ENCODE data around the gene SRPK2.
"Not testable (repeated sequence)": the region's sequence is repeated elsewhere in the genome, so short reads cannot be mapped to it uniquely, and the experiment has no call there.

SRPK2 gene

DNA sequence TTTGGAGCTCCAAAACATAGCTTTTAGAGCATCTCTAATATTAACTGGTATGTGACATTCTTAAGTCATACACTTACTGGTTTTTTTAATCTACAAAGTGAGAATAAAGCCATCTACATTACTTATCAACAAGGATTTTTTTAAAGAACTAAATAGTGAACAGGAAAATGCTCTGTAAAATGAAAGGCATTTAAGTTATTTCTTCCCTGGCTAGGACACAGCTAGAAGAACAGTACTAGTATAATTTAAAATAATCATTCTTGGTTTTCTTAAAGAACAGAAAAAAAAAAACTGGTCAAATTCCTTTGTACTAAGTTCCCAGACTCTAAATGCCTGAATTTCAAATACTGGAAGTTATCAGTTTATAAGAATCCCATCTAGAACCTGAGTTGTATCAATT is 139.5 kb downstream of the SRPK2 start:
- Histone ChIP-seq H3K4me3 (ENCODE audit: low read length) (no peak overlapping the region), H3K4me1 (ENCODE audit: control insufficient read depth, low read depth, low read length) (peaks cover 45% of the 10 kb centered on the region), H3K27me3 (ENCODE audit: control insufficient read depth, insufficient read depth, low read length) (no peaks in the 10 kb centered on the region)

DNA sequence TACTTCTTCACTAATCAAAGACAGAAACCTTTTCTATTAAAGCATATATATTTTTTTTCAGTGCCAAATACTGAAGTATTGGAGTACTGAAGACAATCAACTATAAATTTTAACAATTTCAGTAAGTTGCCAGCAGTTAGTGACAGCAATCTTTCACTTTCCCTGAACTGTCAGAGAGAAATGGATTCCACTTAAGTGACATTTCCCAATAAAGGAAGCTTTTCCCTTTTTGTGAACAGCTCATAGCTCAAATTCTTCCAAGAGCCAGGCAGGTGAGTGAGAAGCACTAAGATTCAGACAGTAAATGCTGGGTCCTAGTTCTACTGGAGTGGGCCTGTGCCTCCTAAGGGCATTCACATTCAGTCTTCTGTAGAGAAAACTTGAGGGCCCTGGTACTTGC is 142.0 kb downstream of the SRPK2 start:
- Histone ChIP-seq H3K4me1 (ENCODE audit: control insufficient read depth, low read depth, low read length) (peaks cover 26% of the 10 kb centered on the region), H3K9me3 (ENCODE audit: control insufficient read depth, low read depth, low read length) (no peaks in the 10 kb centered on the region), H3K36me3 (ENCODE audit: control insufficient read depth, low read depth, low read length) (no peaks in the 10 kb centered on the region), H3K27me3 (ENCODE audit: control insufficient read depth, insufficient read depth, low read length) (no peaks in the 10 kb centered on the region), H3K9ac (ENCODE audit: low read length) (no peak overlapping the region), H3K4me3 (ENCODE audit: low read length) (no peak overlapping the region), H3K27ac (ENCODE audit: low read length) (no peak overlapping the region)

More for the DNA sequence above, 139.5 kb downstream of the SRPK2 start:
- no peak overlapping the region for H3K27ac ChIP-seq (ENCODE audit: low read length)
- H3K9me3 ChIP-seq (ENCODE audit: control insufficient read depth, low read depth, low read length), result no peaks in the 10 kb centered on the region
- H3K36me3 ChIP-seq (ENCODE audit: control insufficient read depth, low read depth, low read length), result no peaks in the 10 kb centered on the region
- H3K9ac ChIP-seq (ENCODE audit: low read length), result no peak overlapping the region

DNA sequence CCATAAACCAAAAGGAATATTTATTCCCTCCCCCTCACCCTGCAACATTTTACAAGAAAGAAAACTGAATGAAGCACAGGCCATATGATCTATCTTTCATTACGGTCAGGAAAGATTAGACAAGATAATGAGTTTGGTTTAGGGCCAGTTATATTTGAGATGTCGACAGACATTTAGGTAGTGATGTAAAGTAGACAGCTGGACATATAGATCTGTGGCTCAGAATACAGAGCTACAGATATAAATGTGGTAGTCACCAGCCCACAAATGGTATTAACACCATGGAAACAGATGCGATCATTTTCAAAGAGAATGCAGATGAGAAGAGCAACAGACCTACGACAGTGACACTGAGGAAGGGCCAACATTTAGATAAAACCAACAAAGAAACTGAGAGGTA is 142.5 kb downstream of the SRPK2 start:
- no peaks in the 10 kb centered on the region for H3K27me3 ChIP-seq (ENCODE audit: control insufficient read depth, insufficient read depth, low read length)
- no peaks in the 10 kb centered on the region for H3K9me3 ChIP-seq (ENCODE audit: control insufficient read depth, low read depth, low read length)
- H3K4me3 ChIP-seq (ENCODE audit: low read length), result no peak overlapping the region
- no peak overlapping the region for H3K27ac ChIP-seq (ENCODE audit: low read length)
- H3K4me1 ChIP-seq (ENCODE audit: control insufficient read depth, low read depth, low read length), result peaks cover 22% of the 10 kb centered on the region
- no peaks in the 10 kb centered on the region for H3K36me3 ChIP-seq (ENCODE audit: control insufficient read depth, low read depth, low read length)
- no peak overlapping the region for H3K9ac ChIP-seq (ENCODE audit: low read length)

DNA sequence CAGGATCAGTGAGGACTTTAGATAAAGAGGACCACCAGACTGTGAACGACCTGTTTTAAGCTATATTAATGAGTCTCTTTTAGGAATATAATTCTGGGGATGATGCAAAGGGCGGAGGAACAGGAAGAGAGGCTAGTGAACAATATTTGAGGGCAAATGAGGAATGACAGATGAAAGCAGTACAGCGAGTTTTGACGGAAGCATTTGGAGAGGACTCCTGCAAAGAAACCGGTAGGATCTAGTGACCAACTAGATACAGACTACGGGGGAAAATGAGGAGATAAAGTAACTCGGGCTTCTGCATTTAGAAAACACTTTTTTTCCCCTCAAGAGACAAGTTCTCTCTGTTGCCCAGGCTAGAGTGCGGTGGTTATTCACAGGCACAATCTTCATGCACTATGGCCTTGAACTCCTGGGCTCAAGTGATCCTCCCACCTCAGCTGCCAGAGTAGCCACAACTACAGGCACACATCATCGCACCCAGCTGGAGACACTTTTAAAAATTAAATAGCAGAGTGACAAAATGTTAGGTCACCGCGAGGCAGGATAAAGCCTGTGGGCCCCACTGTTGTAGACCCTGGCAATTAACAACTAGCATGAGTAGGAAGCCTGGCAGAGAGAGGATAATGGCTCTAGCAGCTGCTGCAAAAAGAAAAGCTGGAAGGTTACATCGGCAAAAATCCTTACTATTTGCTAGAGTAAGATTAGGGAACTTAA is 143.2 kb downstream of the SRPK2 start:
- Histone ChIP-seq H3K9ac (ENCODE audit: low read length) (no peak overlapping the region), H3K27ac (ENCODE audit: low read length) (no peak overlapping the region), H3K36me3 (ENCODE audit: control insufficient read depth, low read depth, low read length) (no peaks in the 10 kb centered on the region), H3K4me1 (ENCODE audit: control insufficient read depth, low read depth, low read length) (peaks cover 15% of the 10 kb centered on the region), H3K27me3 (ENCODE audit: control insufficient read depth, insufficient read depth, low read length) (no peaks in the 10 kb centered on the region), H3K9me3 (ENCODE audit: control insufficient read depth, low read depth, low read length) (no peaks in the 10 kb centered on the region), H3K4me3 (ENCODE audit: low read length) (no peak overlapping the region)

DNA sequence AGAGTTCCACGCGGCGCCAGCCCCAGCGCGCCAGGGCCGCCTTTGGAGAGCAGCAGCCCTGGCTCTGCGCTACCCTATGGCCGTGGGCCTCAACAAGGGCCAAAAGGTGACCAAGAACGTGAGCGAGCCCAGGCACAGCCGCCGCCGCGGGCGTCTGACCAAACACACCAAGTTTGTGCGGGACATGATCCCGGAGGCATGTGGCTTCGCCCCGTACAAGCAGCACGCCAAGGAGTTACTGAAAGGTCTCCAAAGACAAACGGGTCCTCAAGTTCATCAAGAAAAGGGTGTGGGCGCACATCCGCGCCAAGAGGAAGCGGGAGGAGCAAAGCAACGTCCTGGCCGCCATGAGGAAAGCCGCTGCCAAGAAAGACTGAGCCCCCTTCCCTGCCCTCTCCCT is 144.1 kb downstream of the SRPK2 start:
- no peak overlapping the region for H3K27ac ChIP-seq (ENCODE audit: low read length)
- H3K9me3 ChIP-seq (ENCODE audit: control insufficient read depth, low read depth, low read length), result no peaks in the 10 kb centered on the region
- no peaks in the 10 kb centered on the region for H3K36me3 ChIP-seq (ENCODE audit: control insufficient read depth, low read depth, low read length)
- H3K4me1 ChIP-seq (ENCODE audit: control insufficient read depth, low read depth, low read length), result peaks cover 15% of the 10 kb centered on the region
- no peaks in the 10 kb centered on the region for H3K27me3 ChIP-seq (ENCODE audit: control insufficient read depth, insufficient read depth, low read length)
- no peak overlapping the region for H3K4me3 ChIP-seq (ENCODE audit: low read length)
- no peak overlapping the region for H3K9ac ChIP-seq (ENCODE audit: low read length)

DNA sequence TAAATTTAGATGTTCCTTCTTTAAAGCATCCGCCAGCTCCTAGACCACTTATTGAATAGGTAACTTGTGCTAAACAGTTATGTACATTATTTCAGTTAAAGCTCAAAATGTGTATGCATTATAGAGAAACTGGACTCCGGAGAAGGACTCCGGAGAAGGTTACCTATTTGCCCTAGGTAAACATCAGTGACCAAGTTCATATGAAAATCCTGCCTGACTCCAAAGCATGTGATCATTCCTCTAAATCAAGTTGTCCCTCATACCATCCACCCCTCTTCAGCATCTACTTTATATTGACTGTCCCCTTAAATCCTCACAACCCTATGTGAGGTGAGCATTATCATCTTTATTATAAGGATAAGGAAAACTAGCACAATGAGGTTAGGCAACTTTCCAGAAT is 147.5 kb downstream of the SRPK2 start:
- Histone ChIP-seq H3K27ac (ENCODE audit: low read length) (no peak overlapping the region), H3K27me3 (ENCODE audit: control insufficient read depth, insufficient read depth, low read length) (no peaks in the 10 kb centered on the region), H3K9me3 (ENCODE audit: control insufficient read depth, low read depth, low read length) (no peaks in the 10 kb centered on the region), H3K4me1 (ENCODE audit: control insufficient read depth, low read depth, low read length) (peaks cover 6% of the 10 kb centered on the region), H3K9ac (ENCODE audit: low read length) (no peak overlapping the region), H3K36me3 (ENCODE audit: control insufficient read depth, low read depth, low read length) (no peaks in the 10 kb centered on the region), H3K4me3 (ENCODE audit: low read length) (no peak overlapping the region)

DNA sequence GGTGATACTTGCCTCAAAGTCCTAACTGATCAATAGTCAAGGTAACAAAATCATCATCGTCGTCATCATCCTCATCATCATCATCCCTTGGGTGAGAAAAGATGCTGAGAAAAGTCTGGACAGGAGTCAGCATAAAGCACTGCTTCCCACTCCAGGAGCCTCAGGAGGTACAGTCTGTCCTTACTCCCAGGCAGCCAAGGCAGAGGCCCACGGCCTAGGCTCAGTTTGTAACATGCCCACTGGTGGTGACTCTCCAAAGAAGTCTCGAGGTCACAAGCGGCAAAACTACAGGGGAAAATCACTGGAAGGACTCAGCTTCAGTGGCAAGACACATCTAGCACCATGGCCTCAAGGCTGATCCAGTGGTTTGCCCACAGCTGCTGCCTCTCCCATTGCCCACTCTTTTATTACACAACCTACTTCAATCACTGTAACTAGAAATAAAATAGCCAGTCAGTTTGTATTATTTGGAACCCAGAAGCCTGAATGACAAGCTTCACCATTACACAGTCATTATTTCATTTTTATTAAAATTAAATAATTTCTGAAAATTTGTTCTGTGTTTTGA is 150.4 kb downstream of the SRPK2 start:
- Histone ChIP-seq H3K36me3 (ENCODE audit: control insufficient read depth, low read depth, low read length) (no peaks in the 10 kb centered on the region), H3K27me3 (ENCODE audit: control insufficient read depth, insufficient read depth, low read length) (no peaks in the 10 kb centered on the region), H3K4me3 (ENCODE audit: low read length) (no peak overlapping the region), H3K9ac (ENCODE audit: low read length) (no peak overlapping the region), H3K4me1 (ENCODE audit: control insufficient read depth, low read depth, low read length) (no peaks in the 10 kb centered on the region), H3K9me3 (ENCODE audit: control insufficient read depth, low read depth, low read length) (no peaks in the 10 kb centered on the region), H3K27ac (ENCODE audit: low read length) (no peak overlapping the region)

DNA sequence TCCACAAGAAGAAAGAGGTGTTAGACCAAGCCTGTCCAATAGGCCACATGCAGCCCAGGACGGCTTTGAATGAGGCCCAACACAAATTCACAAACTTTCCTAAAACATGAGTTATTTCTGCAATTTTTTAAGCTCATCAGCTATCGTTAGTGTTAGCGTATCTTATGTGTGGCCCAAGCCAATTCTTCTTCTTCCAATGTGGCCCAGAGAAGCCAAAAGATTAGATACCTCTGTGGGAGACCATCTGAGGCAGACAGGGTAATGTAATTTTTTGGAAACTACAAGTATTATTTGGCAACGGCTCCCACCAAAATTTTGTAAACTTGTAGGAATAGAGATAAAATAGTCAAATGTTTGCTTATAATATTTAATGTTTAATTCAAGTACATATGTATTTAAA is 153.8 kb downstream of the SRPK2 start:
- Histone ChIP-seq H3K9ac (ENCODE audit: low read length) (no peak overlapping the region), H3K27me3 (ENCODE audit: control insufficient read depth, insufficient read depth, low read length) (no peaks in the 10 kb centered on the region), H3K4me1 (ENCODE audit: control insufficient read depth, low read depth, low read length) (no peaks in the 10 kb centered on the region), H3K9me3 (ENCODE audit: control insufficient read depth, low read depth, low read length) (no peaks in the 10 kb centered on the region), H3K4me3 (ENCODE audit: low read length) (no peak overlapping the region), H3K36me3 (ENCODE audit: control insufficient read depth, low read depth, low read length) (no peaks in the 10 kb centered on the region), H3K27ac (ENCODE audit: low read length) (no peak overlapping the region)

DNA sequence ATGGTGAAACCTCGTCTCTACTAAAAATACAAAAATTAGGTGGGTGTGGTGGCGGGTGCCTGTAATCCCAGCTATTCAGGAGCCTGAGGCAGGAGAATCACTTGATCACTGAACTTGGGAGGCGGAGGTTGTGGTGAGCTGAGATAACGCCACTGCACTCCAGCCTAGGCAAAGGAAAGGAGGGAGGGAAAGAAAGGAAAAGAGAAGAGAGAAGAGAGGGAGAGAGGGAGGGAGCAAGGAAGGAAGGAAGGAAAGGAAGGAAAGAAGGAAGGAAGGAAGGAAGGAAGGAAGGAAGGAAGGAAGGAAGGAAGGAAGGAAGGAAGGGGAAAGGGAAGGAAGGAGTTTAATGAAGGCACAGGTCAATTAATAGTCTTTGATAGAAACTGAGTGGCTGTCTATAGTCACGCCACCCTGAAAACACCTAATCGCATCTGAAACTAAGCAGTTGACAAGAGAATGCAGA is 155.9 kb downstream of the SRPK2 start:
- H3K36me3 ChIP-seq (ENCODE audit: control insufficient read depth, low read depth, low read length); H3K9me3 ChIP-seq (ENCODE audit: control insufficient read depth, low read depth, low read length); H3K27ac ChIP-seq (ENCODE audit: low read length); H3K4me1 ChIP-seq (ENCODE audit: control insufficient read depth, low read depth, low read length); H3K27me3 ChIP-seq (ENCODE audit: control insufficient read depth, insufficient read depth, low read length); H3K4me3 ChIP-seq (ENCODE audit: low read length); H3K9ac ChIP-seq (ENCODE audit: low read length): not testable (repeated sequence)

DNA sequence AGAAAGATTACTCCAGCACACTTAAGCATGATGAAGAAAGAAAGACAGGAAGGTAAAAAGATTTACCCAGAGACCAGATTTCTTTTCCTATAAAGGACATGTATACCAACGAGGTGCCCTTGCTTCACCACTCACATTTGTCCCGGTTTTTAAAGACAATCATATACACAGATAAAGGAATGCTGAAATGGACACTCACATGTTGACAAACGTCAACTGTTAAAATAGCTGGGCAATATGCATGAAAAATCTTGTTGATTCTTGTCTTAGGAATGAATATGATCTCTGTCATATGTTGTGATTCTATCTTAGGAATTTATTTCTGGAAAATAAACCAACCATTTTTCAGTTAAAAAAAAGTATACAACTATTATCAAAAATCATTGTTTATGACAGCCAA is 158.2 kb downstream of the SRPK2 start:
- no peak overlapping the region for H3K27ac ChIP-seq (ENCODE audit: low read length)
- H3K9ac ChIP-seq (ENCODE audit: low read length), result no peak overlapping the region
- H3K36me3 ChIP-seq (ENCODE audit: control insufficient read depth, low read depth, low read length), result no peaks in the 10 kb centered on the region
- H3K4me1 ChIP-seq (ENCODE audit: control insufficient read depth, low read depth, low read length), result no peaks in the 10 kb centered on the region
- H3K4me3 ChIP-seq (ENCODE audit: low read length), result no peak overlapping the region
- no peaks in the 10 kb centered on the region for H3K9me3 ChIP-seq (ENCODE audit: control insufficient read depth, low read depth, low read length)
- H3K27me3 ChIP-seq (ENCODE audit: control insufficient read depth, insufficient read depth, low read length), result no peaks in the 10 kb centered on the region

DNA sequence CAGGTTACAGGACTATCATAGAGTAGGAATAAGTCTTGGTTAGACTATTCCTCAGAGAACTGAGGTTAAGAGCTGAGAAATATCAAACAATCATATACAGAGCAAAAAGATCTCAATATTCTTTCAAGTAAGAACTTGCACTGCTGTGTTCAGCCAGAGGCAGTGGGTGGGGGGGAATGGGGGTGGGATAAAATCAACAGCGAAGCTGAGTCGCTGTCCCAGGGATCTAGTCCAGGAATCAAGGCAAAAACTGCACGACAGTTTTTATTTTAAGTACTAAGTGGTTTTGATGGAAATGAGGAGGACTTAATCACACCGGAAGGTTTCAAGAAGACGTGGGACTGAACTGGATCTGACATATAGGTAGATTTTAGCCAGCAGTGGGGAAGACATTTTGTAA is 159.1 kb downstream of the SRPK2 start:
- Histone ChIP-seq H3K4me1 (ENCODE audit: control insufficient read depth, low read depth, low read length) (no peaks in the 10 kb centered on the region), H3K27me3 (ENCODE audit: control insufficient read depth, insufficient read depth, low read length) (no peaks in the 10 kb centered on the region), H3K9me3 (ENCODE audit: control insufficient read depth, low read depth, low read length) (no peaks in the 10 kb centered on the region), H3K9ac (ENCODE audit: low read length) (no peak overlapping the region), H3K27ac (ENCODE audit: low read length) (no peak overlapping the region), H3K4me3 (ENCODE audit: low read length) (no peak overlapping the region), H3K36me3 (ENCODE audit: control insufficient read depth, low read depth, low read length) (no peaks in the 10 kb centered on the region)

DNA sequence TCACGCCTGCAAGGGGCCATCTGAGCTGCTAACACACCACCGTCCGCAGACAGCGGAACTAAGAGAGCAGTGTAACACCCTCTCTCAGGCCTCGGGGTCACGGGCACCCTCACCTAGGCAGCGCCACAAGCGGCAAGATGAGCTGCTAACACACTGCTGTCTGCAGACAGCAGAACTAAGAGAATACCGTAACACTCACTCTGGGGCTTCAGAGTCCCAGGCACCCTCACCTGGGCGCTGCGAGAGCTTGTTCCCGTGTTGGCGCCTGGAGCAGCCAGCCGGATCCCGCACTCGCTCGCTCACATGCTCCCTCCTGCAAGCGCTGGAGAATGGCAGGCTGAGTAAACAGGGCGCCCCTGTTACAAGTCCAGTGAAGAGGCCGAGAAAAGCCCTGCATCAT is 160.2 kb downstream of the SRPK2 start:
- Histone ChIP-seq H3K9ac (ENCODE audit: low read length) (no peak overlapping the region), H3K4me1 (ENCODE audit: control insufficient read depth, low read depth, low read length) (peaks cover 3% of the 10 kb centered on the region), H3K9me3 (ENCODE audit: control insufficient read depth, low read depth, low read length) (no peaks in the 10 kb centered on the region), H3K27ac (ENCODE audit: low read length) (no peak overlapping the region), H3K4me3 (ENCODE audit: low read length) (no peak overlapping the region), H3K27me3 (ENCODE audit: control insufficient read depth, insufficient read depth, low read length) (no peaks in the 10 kb centered on the region), H3K36me3 (ENCODE audit: control insufficient read depth, low read depth, low read length) (no peaks in the 10 kb centered on the region)

All from iPS-18a (cell line).